Subcutaneous adipose tissue (tissue), 4 donors: Measurements from ENCODE around the gene TESMIN. TPM values are rescaled to one million over a fixed set of nuclear protein-coding genes. Genes with fewer than 3 reads are reported as not detected.

Experiments
- CTCF ChIP-seq: fragments of 450-650 bp; IDR thresholded peaks from one replicate; pipeline ENCODE4 v1.5.1; 2016; ENCODE audit warnings: low read depth, mild to moderate bottlenecking, control low read depth, antibody characterized with exemption, moderate library complexity
- total RNA-seq, 4 donors: library from RNA; depleted of rRNA; stranded (reverse); fragments of >200 nt; gene quantifications; one replicate each; pipeline ENCODE4 v1.1.0, GENCODE V29; 2016

Gene TESMIN
- total RNA-seq, 4 donors from 2014 or later: 0.44 to 2.5 (median 0.98) TPM; not detected in 1

- TF ChIP-seq CTCF: no peak
Observed at GRCh38 chr11:68710409-68710808, 40.9 kb downstream of the TESMIN start.

GRCh38 chr11:68709062-68709461 is 42.3 kb downstream of the TESMIN start:
- no peak for TF ChIP-seq CTCF

GRCh38 chr11:68707527-68707926 is 43.8 kb downstream of the TESMIN start:
- TF ChIP-seq CTCF: no peak

- no peak for TF ChIP-seq CTCF
Observed at GRCh38 chr11:68704887-68705286, 46.4 kb downstream of the TESMIN start.

GRCh38 chr11:68698993-68699392 is 52.3 kb downstream of the TESMIN start:
- TF ChIP-seq CTCF: no peak

- no peak for TF ChIP-seq CTCF
Observed at GRCh38 chr11:68695531-68695930, 55.8 kb downstream of the TESMIN start.

- TF ChIP-seq CTCF: no peak
Observed at GRCh38 chr11:68694431-68695297, 56.7 kb downstream of the TESMIN start.
